Esophagus squamous epithelium (tissue), 5 donors: ENCODE results near the gene AKR1E2. TPM values are rescaled to one million over a fixed set of nuclear protein-coding genes. Genes with fewer than 3 reads are reported as not detected.

Source experiments
- DNase-seq: peaks from one replicate; lab custom pipeline; 2025; lab: John Stamatoyannopoulos, UW
- H3K27ac ChIP-seq, 4 donors: fragments of 200-600 bp; sonication (generic); one replicate each; pipeline ENCODE4 v1.5.1; 2016 to 2019; ENCODE audit warnings: mild to moderate bottlenecking in 1 of 4
- H3K27me3 ChIP-seq, 4 donors: fragments of 200-600 bp; sonication (generic); 1 replicate in 3 of 4; 2 replicates in 1 of 4; pipeline versions ENCODE4 v1.5.1 to v1.6.0; 2017 to 2021; ENCODE audit warnings: antibody characterized with exemption in 1 of 4
- H3K36me3 ChIP-seq, 3 donors: fragments of 200-600 bp; sonication (generic); one replicate each; pipeline ENCODE4 v1.5.1; 2016 to 2019
- H3K4me1 ChIP-seq, 3 donors: fragments of 200-600 bp; sonication (generic); one replicate each; pipeline ENCODE4 v1.5.1; 2017 to 2019
- H3K4me3 ChIP-seq, 4 donors: fragments of 200-600 bp; sonication (generic); 1 replicate in 3 of 4; 2 replicates in 1 of 4; pipeline ENCODE4 v1.5.1; 2016 to 2019; ENCODE audit warnings: mild to moderate bottlenecking in 2 of 4, moderate library complexity in 1 of 4
- H3K9me3 ChIP-seq, 3 donors: fragments of 200-600 bp; sonication (generic); one replicate each; pipeline ENCODE4 v1.5.1; 2016 to 2019
- CTCF ChIP-seq, 6 experiments: fragments of 450-650 bp in 4 of 6; fragments of 200-600 bp in 2 of 6; sonication (generic) in 2 of 6; IDR thresholded peaks; one replicate each; pipeline ENCODE4 v1.5.1; 2016 to 2019; ENCODE audit warnings: antibody characterized with exemption in 6 of 6, mild to moderate bottlenecking in 4 of 6, moderate library complexity in 4 of 6
- POLR2A ChIP-seq, 4 donors: fragments of 450-650 bp; IDR thresholded peaks; one replicate each; pipeline ENCODE4 v1.6.1; 2017; ENCODE audit warnings: antibody characterized with exemption in 4 of 4, mild to moderate bottlenecking in 4 of 4, moderate library complexity in 3 of 4
- WGBS, 2 donors: methylation state at CpG; one replicate each; pipeline ENCODE4 v1.1.5; 2018; 5-methylcytosine and 5-hydroxymethylcytosine counted together
- intact Hi-C: fragments of 100-400 bp; cut with DNase I; formaldehyde crosslinking; loops from one replicate; pipeline ENCODE4 v1.15.0; 2022
- total RNA-seq, 4 donors: library from RNA; depleted of rRNA; stranded (reverse); fragments of >200 nt; gene quantifications; one replicate each; pipeline ENCODE4 v1.1.0, GENCODE V29; 2016
- donor health status: DM: yes; HTN: yes; CAD: no.

Gene AKR1E2
- 10 to 100 TPM in 1 of 4 donors, 1 to 10 TPM in 2, not detected in 1; 1.7 to 23.1 (median 2.8) TPM for total RNA-seq

GRCh38 chr10:4825868-4826791 lies at the start of gene AKR1E2:
TSS of gene AKR1E2 (plus strand) at chr10:4826207. CDS start at chr10:4826325, 118 bp downstream.
- Histone ChIP-seq H3K36me3 (peaks cover 0 to 6% (median 0%) of the 10 kb centered on the region in 3 donors), H3K27me3 (peaks cover 0 to 5% (median 0%) of the 10 kb centered on the region in 4 donors), H3K27ac (peak within 1 kb of the TSS; percentile 82 to 97 (median 91)), H3K4me1 (peaks cover 0 to 32% (median 8%) of the 10 kb centered on the region in 3 donors), H3K4me3 (peak within 1 kb of the TSS; percentile 49 to 81 (median 64)), H3K9me3 (no peaks in the 10 kb centered on the region)
- 49 to 66% methylated on average over 17 to 18 of the region's 87 CpGs for WGBS, 2 donors
- TF ChIP-seq CTCF (IDR thresholded peaks at IDR 0.05) (no peak), POLR2A (IDR thresholded peaks at IDR 0.05) (peak in 2 of 4 donors; percentile 39 to 62)
- intact Hi-C loops = no loop called here
- DNase-seq = peak; percentile 18

GRCh38 chr10:4776234-4776638 lies 49.8 kb upstream of the AKR1E2 start:
- Histone ChIP-seq H3K4me3 (no peak overlapping the region), H3K27ac (no peak overlapping the region), H3K4me1 (peaks cover 0 to 17% (median 4%) of the 10 kb centered on the region in 3 donors), H3K27me3 (no peaks in the 10 kb centered on the region), H3K36me3 (no peaks in the 10 kb centered on the region), H3K9me3 (no peaks in the 10 kb centered on the region)
- no peak for DNase-seq
- intact Hi-C loops = no loop called here
- 75 to 78% methylated on average over 2 of the region's 2 CpGs for WGBS, 2 donors
- TF ChIP-seq POLR2A (IDR thresholded peaks at IDR 0.05) (no peak), CTCF (IDR thresholded peaks at IDR 0.05) (no peak)

GRCh38 chr10:4778761-4779160 lies 47.2 kb upstream of the AKR1E2 start:
- TF ChIP-seq POLR2A (IDR thresholded peaks at IDR 0.05) (no peak), CTCF (IDR thresholded peaks at IDR 0.05) (no peak)
- H3K9me3 ChIP-seq = no peaks in the 10 kb centered on the region
- no peak overlapping the region for H3K4me3 ChIP-seq
- no peaks in the 10 kb centered on the region for H3K36me3 ChIP-seq
- peaks cover 0 to 10% (median 4%) of the 10 kb centered on the region in 3 donors for H3K4me1 ChIP-seq
- H3K27me3 ChIP-seq = no peaks in the 10 kb centered on the region
- intact Hi-C loops = no loop called here
- no peak overlapping the region for H3K27ac ChIP-seq
- DNase-seq = no peak

GRCh38 chr10:4780091-4780490 lies 45.9 kb upstream of the AKR1E2 start:
- no peak for DNase-seq
- H3K27me3 ChIP-seq = peaks cover 0 to 4% (median 0%) of the 10 kb centered on the region in 4 donors

More at GRCh38 chr10:4780091-4780490, 45.9 kb upstream of the AKR1E2 start:
- no peak overlapping the region for H3K27ac ChIP-seq
- intact Hi-C loops = no loop called here
- no peak for TF ChIP-seq CTCF (IDR thresholded peaks at IDR 0.05)
- TF ChIP-seq POLR2A (IDR thresholded peaks at IDR 0.05) = no peak
- WGBS, 2 donors = 58 to 60% methylated on average over 2 of the region's 2 CpGs
- H3K4me3 ChIP-seq = no peak overlapping the region
- H3K9me3 ChIP-seq = no peaks in the 10 kb centered on the region
- H3K4me1 ChIP-seq = peaks cover 0 to 10% (median 4%) of the 10 kb centered on the region in 3 donors
- no peaks in the 10 kb centered on the region for H3K36me3 ChIP-seq
